ENCODE measurements around the gene CRTC1. TPM values are rescaled to one million over a fixed set of nuclear protein-coding genes. Genes with fewer than 3 reads are reported as not detected.

Gene CRTC1
- total RNA-seq, 4 donors from 2014 or later: 2.8 to 6.5 (median 5.6) TPM

- no peak for TF ChIP-seq CTCF (IDR thresholded peaks at IDR 0.05)
- DNase-seq (ENCODE audit: low spot score) (no peak), ATAC-seq (ENCODE audit: low FRiP score) (no peak)
Observed at GRCh38 chr19:18761531-18762110, 78.1 kb downstream of the CRTC1 start.

GRCh38 chr19:18762125-18763023 lies 78.9 kb downstream of the CRTC1 start:
- DNase-seq (ENCODE audit: low spot score) (no peak), ATAC-seq (ENCODE audit: low FRiP score) (peak; percentile 80)
- TF ChIP-seq CTCF (IDR thresholded peaks at IDR 0.05): no peak

- ATAC-seq (ENCODE audit: low FRiP score) (peak; percentile 73), DNase-seq (ENCODE audit: low spot score) (no peak)
Observed at GRCh38 chr19:18763674-18764590, 80.5 kb downstream of the CRTC1 start.

GRCh38 chr19:18764591-18765051 lies 81.1 kb downstream of the CRTC1 start:
- ATAC-seq (ENCODE audit: low FRiP score): no peak
- no peak for TF ChIP-seq CTCF (IDR thresholded peaks at IDR 0.05)
- no peak for DNase-seq (ENCODE audit: low spot score)

More at GRCh38 chr19:18763674-18764590, 80.5 kb downstream of the CRTC1 start:
- no peak for TF ChIP-seq CTCF (IDR thresholded peaks at IDR 0.05)

GRCh38 chr19:18765224-18765623 lies 81.7 kb downstream of the CRTC1 start:
- ATAC-seq (ENCODE audit: low FRiP score) (no peak), DNase-seq (ENCODE audit: low spot score) (no peak)
- TF ChIP-seq CTCF (IDR thresholded peaks at IDR 0.05): no peak

GRCh38 chr19:18768046-18768771 lies 84.7 kb downstream of the CRTC1 start:
- DNase-seq (ENCODE audit: low spot score) (no peak), ATAC-seq (ENCODE audit: low FRiP score) (no peak)
- no peak for TF ChIP-seq CTCF (IDR thresholded peaks at IDR 0.05)

Measured in omental fat pad (tissue), 4 donors.